NOMO-1 treated with DMSO at 0.1 percent for 48 hours (cell line): ENCODE results near the gene RAPGEF3.
A peak's percentile ranks its signal among the peaks of the same experiment; 100 is the strongest.

Source experiments
- DNase-seq: peaks from one replicate; lab custom pipeline; 2025; ENCODE audit not compliant: unreplicated experiment; lab: John Stamatoyannopoulos, UW

RAPGEF3 gene

DNA sequence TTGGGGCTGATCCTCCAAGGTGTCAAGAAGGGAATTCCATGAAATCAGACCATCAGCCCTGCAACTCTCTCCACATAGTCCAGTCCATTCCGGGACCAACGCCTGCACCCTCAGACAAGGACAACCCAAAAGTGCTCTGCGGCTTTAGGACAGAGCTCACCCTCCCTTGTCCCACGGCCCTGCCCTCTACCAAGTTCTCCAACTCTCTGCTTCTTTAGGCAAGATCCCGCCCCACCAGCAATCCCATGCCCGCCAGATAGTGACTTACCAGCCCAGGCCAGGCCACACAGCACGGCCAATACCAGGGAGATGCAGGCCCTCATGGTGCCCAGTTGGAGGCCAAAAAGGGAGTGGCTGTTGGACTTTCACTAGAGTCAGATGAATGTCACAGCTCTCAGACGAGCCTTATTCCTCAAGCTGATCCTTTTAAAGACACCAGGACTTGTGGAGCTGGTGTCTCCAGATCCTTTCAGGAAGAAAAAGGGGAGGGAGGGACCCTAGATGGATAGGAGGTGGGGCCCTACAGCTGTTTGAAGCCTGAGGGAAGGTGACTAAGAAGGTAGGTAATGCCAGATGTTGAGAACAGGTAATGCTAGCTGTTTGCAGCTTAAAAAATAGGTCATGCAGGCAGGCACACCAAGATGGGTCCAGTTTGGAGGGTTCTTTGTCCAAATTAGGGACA lies 33.4 kb downstream of the RAPGEF3 start, which contains the start of gene ENDOU:
Gene ENDOU (minus strand): TSS at position 400 of the 682 bp plus-strand sequence. CDS start 77 bp downstream, at position 323.
- no peak for DNase-seq

DNA sequence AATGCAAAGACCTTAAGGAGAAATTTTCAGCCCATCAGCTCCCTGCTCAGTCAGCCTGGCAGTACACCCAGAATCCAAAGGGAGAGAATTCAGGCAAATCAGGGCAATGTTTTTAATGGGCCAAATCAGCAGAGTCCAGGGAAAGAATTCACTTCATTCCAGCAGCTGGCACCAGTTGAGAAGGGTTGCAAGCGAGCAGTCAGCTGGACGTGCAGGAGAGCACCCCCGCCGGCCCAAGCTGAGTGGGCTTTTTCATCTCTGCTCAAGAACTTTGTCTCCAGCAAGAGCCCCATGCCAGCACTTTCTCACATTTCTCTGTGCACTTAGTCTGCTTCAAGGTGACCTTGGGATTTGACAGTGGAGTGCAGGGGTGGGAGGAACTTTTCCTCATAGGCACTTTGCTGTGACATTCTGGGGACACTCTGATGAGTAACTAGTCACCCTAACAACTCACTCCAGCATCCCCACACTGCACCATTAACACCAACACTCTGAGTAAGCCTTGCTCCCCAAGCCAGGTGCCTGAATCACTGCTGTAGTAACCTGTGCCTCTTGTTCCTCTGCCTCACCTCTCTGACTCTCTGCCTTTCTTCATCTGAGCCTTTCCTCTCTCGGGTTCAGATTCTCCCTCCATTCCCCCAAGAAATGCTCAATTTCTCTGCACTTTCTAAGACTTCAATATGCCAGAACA lies 35.6 kb downstream of the RAPGEF3 start:
- DNase-seq = no peak

DNA sequence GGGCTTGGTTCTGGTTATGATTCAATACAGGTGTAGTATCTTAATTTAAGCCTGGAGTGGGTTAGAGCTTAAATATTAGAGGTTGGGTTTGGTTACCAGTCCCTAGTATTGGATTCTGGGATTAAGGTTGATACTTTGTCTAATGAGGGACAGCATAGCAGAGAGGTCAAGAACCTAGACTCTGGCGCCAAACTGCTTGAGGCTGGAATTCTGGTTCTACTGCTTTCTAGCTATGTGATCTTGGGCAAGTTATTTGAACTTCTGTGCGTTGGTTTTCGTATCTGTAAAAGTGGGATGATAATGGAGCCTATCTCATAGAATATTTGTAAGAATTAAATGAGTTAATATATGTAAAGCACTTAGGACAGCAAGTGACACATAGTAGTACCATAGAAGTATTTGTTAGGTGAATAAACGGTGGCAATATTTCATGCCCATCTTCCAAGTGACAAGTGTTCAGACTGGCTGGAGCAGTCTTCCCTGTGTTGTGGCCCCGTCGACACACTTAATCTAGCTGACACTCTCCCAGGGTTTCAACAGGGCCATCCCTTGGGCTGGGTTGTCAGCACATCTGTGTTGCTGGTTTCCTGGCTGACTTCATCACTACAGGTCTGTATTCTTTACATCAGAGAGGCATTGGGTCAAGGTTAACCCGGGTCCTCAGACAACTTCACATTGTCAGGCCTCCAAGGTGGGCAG lies 36.4 kb downstream of the RAPGEF3 start:
- no peak for DNase-seq

DNA sequence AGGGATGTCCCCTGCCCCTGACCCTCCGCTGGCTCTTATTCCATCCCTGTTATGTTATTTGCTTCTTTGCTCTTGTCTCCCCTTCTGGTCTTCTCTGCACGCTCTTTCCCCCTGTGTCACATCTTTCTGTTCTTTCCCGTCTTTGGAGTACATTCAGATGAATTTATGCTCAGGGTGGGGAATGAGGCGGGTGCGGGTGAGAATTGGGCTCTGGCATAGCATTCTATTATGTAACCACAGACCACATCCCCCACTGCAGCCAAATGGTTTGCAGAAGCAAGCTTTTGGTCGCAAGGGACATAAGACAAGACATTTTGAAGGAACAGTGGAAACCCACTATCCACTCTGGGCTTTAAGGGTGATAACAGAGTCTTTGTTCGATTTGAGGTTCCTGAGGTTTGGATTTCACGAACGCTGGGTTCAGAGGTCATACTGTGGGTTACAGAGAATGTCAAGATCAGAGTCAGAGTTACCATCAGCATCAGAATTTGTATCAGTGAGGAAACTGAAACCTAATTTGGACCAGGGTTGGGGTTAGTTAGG lies 37.2 kb downstream of the RAPGEF3 start:
- DNase-seq = no peak

DNA sequence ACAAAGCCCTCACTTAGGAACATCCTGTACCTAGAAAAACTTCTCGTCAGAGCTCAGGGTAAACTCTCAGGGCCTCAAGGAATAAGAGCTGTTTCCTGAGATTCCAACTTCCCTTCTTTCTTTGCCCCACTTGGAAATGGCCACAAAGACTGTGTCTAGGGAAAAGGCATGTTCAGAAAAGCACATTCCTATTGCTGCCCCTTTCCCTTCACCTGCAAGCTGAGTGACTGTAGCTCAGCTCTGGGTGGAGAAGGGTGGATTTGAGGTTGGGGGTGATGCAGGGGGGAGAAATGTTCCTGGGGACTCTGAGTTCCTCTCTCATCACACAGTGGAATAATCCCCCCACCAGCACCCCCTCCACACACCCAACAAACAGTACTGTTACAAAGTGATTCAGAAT lies 40.1 kb downstream of the RAPGEF3 start:
- no peak for DNase-seq

DNA sequence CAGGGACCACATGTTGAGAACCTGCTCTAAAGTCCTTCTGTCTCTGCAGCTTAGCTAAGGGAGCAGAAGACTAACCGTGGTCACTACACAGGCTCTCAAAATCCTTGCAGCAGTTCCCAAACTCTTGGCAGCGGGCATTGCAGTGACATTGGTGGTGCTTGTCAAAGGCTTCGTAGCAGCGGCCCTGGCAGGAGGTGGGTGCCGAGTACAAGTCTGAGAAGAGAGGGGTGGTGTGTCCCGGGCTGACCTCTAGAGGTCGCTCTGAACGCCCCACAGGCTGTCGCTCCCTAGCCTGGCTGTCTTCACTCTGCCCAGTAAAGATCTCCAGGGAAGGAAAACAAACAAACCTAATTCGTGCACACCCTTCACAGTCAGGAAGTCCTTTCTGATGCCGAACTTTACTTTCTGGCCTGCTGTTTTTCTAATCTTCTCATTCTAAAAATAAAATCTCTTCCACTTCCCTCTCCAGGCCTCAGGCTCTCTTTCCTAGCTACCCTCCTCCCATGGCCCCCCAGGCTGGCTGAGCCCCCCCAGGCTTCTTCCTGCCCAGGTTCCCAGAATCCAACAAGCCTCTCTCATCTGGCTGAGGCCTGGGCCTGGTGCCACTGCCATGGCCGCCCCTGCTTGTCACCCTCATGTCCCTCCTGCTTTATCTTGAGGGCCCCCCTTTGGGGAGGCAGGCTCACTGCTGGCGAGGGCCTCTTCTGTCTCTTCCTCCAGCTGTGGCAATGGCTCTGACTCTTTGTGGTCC lies 41.1 kb downstream of the RAPGEF3 start:
- peak; percentile 55 for DNase-seq

DNA sequence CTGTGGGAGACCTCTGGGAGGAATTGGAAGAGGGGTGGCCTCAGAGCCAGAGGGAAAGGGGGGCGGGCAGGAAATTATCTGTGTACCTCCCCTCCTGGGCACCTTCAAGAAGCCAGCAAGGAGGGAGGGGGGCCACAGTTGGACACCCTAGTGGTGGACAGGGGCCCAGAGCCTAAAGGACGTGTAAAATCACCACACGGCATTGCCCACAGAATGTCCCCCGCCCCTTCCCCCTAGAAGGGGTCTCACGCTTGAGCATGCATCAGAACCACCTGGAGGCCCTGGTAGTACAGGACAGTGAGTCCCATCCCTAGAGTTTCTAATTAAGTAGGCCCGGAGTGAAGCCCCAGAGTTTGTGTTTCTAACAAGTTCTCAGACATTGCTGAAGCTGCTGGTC lies 41.6 kb downstream of the RAPGEF3 start:
- no peak for DNase-seq

DNA sequence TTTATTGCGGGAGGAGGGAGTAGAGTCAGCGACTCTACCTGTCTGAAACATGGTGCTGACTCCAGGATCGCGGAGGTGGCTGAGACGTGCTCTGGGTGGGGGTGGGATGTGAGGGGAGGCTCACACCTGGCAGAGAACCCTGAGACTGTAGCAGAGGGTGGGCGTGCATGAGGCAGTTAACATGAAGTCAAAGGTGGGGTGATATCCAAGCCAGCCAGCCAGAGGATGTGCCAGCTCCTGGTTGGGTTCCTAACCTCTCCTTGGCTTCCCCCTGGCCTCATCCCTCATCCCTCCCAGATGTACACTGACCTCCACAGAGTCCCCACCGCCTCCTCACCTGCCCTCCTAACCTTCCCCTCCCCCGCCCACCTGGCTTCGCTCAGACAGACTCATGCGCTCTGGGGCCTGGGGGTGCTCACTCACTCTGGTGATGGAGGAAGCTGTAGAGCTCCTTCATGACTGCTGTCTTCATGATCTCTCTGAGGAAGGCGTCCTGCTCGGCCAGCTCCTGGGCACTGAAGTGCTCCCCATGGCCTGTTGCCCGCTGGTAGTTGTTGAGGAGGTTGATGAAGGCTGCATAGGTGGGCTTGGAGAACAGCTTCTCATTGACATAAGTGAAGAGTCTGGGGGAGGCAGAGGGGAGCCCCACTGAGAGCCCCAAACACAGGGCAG lies 42.7 kb downstream of the RAPGEF3 start:
- DNase-seq = no peak

DNA sequence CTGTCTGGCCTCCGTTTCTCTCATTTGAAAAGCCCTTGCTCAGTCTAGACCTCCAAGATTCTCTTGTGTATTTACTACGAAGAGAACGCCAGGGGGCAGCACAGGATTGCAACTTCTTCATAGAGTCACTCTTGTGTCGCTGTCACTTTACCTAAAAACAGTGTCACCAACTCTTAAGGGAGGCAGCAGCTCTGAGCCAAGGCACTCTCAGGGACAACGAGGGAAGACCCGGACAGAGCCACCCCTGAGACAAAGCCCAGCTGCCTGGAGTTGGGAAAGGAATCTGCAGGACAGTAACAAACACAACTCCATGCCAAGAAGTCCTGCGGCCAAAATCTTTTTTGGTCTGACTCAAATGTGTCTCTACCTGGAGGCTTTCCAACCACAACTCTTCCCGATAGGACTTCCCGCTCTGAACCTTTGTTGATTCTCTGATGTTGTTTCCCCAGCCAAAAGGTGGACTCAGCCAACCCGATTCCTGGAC lies 43.2 kb downstream of the RAPGEF3 start:
- DNase-seq = peak; percentile 74

DNA sequence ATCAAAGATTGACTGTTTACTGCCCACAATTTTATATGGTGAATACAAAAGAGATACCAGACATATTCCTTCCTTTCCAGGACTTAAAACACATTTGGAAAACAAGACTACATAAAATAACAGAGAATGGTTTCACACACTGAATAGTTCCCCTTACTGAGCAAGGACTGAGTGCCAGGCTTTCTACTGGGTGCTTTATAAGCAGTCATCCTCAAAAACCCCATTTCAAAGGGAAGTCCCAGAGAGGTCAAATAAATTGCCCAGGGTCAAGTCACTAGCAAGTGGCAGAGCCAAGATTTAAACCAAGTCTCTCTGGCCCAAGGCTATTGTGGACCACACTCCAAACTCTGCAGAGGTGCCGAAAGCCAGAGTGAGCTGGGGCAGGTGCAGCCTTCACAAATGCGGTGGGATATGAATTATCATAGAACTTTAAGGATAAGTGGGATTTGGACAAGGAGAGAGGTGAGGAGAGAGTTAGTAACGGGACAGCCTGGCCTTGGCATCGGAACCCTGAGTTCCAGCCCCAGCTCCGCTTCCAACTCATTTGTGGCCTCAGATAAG lies 43.8 kb downstream of the RAPGEF3 start:
- DNase-seq = no peak

DNA sequence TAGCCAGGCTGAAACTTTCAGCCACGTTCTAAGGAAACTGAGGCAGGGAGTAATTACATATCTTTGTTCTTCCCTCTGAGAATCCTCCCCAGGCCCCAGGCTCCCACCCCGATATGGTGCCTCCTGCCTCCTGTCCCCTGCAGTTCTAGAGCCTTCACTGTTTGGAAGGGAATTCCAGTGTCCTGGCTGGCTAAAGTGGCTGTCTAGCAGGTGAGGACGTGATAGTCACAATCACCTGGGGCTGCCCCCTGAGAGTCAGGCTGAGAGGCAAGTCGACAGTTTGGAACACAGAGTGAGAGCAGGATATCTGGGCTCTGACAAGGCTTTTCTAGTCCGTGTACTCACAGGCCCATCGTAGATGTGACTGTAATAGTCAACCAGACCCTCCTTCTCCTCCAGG lies 46.5 kb downstream of the RAPGEF3 start:
- DNase-seq = no peak

DNA sequence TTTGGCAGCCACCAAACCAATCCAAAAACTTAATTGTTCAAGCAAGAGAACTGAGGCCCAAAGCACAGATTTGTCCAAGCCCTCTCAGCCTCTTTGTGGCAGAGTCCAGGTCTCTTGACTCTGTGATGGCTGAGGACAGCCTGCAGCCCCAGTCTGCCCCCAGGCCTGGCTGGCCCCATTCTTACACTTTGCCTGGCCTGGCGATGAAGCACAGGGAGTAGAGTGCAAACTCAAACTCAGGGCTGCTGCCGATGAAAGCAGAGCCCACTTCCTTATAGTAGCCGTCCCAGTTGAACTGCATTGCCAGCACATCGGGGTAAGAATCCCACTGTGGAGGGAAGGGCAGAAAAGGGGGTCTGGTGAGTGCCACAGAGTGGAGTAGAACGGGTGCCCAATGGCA lies 47.2 kb downstream of the RAPGEF3 start:
- no peak for DNase-seq

DNA sequence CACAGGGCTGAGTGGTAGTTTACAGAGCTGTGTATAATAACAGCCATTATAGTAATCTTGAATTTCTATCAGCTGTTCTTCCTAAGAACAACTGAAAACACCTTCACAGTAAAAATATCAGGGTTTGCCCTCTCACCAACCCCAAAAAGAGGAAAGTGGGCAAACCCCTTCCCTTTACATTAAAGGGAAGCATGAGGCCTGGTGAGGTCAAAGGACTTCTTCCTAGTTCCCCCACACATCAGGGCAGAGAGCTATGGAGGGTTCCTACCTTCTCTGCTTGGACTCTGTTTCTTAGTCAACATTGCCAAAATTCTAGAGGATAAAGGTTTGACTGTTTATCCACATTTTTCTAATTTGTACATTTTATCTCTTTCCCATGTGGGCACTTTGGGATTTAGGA lies 48.4 kb downstream of the RAPGEF3 start:
- DNase-seq = no peak

DNA sequence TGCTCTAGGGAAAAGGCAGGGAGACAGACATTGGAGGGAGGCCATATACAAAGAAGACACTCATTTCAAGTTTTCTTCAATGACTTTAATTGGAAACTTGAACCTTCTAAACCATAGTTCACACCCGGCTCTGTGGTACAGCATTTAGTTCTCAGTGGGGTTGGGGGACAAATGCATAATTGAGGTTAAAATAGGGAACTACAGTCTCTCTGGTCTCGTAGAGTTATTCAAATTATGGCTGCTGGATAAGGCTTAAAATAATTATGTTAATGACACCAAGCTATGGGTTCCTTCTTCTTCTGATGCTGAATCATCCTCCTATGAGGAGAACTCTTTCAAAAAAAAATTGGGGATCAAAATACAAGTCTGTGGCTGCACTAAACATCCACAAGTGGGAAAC lies 49.0 kb downstream of the RAPGEF3 start:
- DNase-seq = peak; percentile 82

DNA sequence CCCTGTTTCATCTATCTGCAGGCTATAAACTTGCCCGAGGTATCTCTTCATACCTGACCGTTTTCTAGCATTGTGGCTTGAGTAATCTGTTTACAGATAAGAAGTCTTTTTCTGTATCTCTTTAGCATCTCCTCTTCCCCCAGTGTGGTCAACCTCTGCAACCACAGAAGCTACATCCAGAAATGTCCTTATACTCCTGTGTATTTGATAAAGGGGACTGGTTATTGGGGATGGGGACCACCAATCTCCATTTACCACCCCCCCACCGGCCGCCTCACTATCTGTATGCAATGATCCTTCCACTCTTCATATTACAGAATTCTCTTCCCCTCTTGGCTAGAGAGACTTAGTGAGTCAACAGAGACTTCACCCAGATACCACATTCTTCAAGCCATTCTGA lies 49.4 kb downstream of the RAPGEF3 start:
- no peak for DNase-seq

DNA sequence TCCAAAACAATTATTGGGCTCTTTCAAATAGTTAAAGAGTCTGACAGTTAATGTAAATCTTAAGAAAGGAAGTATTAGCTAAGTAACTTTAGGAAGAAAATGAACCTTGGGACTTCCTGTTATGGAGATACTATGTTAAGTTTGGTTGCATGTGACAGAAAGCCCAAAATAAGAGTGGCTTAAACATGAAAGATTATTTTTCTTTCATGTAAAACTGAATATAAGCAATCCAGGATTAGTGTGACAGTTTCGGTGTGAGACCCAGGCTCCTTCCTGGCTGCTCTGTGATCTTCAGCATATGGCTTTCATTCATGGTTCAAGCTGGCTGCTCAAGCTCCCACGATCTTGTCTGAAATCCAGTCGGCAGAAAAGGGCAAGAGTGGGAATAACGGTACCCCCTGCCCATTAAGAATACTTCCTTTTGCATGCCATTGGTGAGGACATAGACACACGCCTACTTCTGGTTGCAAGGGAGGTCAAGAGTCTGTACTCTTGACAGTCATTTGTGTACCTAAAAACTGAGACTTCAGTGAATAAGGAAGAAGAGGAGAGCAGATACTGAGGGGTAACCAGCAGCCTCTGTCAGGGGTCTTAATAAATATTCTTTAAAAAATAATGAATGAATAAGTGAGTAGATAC lies 50.7 kb downstream of the RAPGEF3 start:
- DNase-seq = peak; percentile 31

DNA sequence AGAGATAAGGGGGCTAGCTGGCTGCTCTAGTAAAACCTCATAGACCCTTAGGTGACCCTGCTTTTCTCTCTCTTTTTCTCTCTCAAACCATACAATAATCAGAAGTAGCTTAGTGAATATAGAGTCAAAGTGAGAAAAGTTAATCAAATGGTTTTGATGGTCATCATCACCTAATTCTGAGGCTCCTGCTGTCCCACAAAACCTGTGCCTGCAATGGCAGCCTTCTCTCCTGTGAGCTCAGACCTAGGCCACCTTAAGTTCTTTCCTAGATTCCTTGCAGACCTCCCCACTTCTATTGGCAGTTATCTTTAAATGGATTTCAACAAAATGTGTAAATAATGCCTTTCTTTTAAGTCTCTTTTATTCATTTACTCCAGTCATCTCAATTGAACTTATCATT lies 51.3 kb downstream of the RAPGEF3 start:
- no peak for DNase-seq

DNA sequence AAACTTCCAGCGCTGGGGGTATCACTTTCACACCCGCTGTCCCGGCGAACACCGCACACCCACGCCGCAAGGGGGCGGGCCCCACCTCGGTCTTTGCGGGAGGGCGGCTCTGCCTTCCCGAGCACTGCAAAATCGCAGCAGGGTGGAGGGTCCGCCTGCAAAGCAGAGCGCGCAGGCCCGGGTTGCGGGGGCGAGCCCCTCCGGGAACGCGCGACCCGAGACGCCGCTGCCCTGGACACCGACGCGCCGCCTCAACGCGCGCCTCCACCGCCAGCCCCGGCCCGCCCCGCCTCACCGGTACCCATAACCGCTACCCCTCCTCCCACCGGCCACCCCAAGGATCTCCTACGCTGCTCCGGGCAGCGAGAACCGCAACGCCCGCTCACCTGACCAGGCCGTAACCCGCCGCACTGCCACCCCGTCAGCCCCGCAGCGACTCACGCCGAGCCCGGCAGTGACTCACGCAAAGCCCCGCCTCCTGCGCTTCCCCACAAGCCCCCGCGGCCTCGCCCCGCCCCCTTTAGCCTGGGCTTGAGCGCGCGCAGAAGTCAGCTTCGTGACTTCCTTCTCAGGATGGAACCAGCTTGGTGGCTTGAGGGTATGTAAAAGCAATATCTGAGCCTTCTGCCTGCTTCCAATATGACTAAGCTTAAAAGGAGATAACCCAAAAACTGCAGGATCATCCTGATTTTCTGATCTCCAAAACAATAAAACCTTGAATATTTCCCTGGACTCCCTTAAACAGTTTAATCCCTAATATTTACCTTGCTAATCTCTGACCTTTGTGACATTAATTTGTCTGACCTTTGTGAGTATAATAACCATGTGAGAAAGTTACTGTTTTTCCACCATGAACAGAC lies 52.9 kb downstream of the RAPGEF3 start, which contains the start of gene RPAP3:
Gene RPAP3 (minus strand): TSS at position 465 of the 860 bp plus-strand sequence. CDS start 3,190 bp downstream, outside the sequence.
- peak; percentile 92 for DNase-seq

DNA sequence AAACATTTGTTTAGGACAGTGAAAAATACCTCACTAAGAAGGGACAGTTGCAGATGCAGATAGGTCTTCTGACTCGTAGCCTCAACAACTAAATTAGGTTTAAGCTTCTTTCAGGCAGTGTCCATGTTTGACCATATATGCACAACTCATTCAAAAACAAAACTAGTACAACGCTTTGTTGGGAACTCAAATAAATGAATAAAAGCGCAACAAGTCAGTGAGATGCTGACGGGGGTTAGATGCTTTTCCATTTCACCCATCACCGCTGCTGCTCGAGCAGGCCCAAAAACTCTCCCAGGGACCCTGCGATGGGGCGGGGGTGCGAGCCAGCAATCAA lies 53.5 kb downstream of the RAPGEF3 start:
- DNase-seq = no peak
